Stomach (tissue), 4 donors: ENCODE data around the gene ACTMAP.

Experiments
- POLR2AphosphoS5 ChIP-seq, 3 donors: sonication (generic); formaldehyde crosslinking; IDR thresholded peaks; one replicate each; pipeline ENCODE4 v1.6.1; 2016; ENCODE audit warnings: antibody characterized with exemption in 3 of 3
- TF ChIP-seq, protein P1 (sequence below), 7 experiments: fragments of 450-650 bp in 4 of 7; fragments of 200-600 bp in 3 of 7; sonication (generic) in 3 of 7; IDR thresholded peaks; one replicate each; pipeline ENCODE4 v1.5.1; 2016 to 2019; ENCODE audit warnings: antibody characterized with exemption in 7 of 7, control low read depth in 2 of 7, mild to moderate bottlenecking in 1 of 7

- TF ChIP-seq POLR2AphosphoS5 (IDR thresholded peaks at IDR 0.05) = peak in 2 of 3 donors; percentile 15
- TF ChIP-seq, protein P1, sequence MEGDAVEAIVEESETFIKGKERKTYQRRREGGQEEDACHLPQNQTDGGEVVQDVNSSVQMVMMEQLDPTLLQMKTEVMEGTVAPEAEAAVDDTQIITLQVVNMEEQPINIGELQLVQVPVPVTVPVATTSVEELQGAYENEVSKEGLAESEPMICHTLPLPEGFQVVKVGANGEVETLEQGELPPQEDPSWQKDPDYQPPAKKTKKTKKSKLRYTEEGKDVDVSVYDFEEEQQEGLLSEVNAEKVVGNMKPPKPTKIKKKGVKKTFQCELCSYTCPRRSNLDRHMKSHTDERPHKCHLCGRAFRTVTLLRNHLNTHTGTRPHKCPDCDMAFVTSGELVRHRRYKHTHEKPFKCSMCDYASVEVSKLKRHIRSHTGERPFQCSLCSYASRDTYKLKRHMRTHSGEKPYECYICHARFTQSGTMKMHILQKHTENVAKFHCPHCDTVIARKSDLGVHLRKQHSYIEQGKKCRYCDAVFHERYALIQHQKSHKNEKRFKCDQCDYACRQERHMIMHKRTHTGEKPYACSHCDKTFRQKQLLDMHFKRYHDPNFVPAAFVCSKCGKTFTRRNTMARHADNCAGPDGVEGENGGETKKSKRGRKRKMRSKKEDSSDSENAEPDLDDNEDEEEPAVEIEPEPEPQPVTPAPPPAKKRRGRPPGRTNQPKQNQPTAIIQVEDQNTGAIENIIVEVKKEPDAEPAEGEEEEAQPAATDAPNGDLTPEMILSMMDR (IDR thresholded peaks at IDR 0.05) = peak in 5 of 7 experiments; percentile 7 to 48 (median 27)
These were observed 47.8 kb upstream of the ACTMAP start for GRCh38 chr19:40797963-40798682.
